ENCODE measurements around the gene PARD3B. TPM values are rescaled to one million over a fixed set of nuclear protein-coding genes. Genes with fewer than 3 reads are reported as not detected.

Gene PARD3B
- total and polyA plus RNA-seq, 2 of the 8 experiments (the other 6 are each of a cell fraction or from before 2014, with no cell fraction given) = 1.2 to 5.7 TPM

DNA sequence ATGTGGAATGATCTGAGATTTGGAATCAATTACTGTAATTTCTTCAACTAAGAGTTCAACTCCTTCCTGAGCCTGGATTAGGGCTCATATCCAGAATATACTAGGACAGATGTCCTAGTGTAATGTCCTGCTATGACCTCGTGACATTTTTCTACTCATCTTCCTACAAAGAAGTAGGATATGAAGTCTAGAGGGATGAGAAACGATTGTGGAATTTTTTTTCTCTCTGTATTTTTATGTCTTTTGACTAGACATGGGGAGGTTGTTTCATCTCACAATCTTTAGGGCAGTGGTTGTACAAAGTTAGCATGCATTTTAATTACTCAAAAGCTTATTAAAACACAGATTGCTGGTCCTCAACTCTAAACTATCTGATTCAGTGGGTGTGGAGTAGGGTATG is 203.0 kb downstream of the PARD3B start:
- H2BK15ac ChIP-seq (ENCODE audit: low read length) = no peak overlapping the region
- 0 out of 7 replicates have a peak, but pooled peaks cover 0 to 3% (median 0%) of the 10 kb centered on the region in 4 experiments for H3K4me1 ChIP-seq (replicated peaks in 1 of 4; ENCODE audit: control insufficient read depth in 3 of 4, insufficient read depth in 4 of 4, low read length in 3 of 4)
- H3K4me2 ChIP-seq (ENCODE audit: insufficient read depth in 1 of 2, low read depth in 2 of 2, low read length in 2 of 2) = no peak overlapping the region
- no peak overlapping the region for H2BK12ac ChIP-seq (ENCODE audit: low read depth, low read length)
- no peak overlapping the region for H3K18ac ChIP-seq (ENCODE audit: extremely low read depth, low read length)
- no peaks in the 10 kb centered on the region for H3K79me2 ChIP-seq (ENCODE audit: control insufficient read depth in 1 of 2, insufficient read depth in 2 of 2, low read length in 2 of 2)
- H3K4me3 ChIP-seq (ENCODE audit: extremely low read depth in 1 of 4, insufficient read depth in 2 of 4, low read depth in 3 of 4, low read length in 4 of 4) = no peak overlapping the region
- WGBS, 2 experiments (ENCODE audit: extremely low coverage in 1 of 2, insufficient coverage in 1 of 2, insufficient read length in 1 of 2, insufficient replicate concordance in 2 of 2, low coverage in 1 of 2, low lambda C conversion rate in 2 of 2, missing lambda C conversion rate in 1 of 2) = 90% methylated on average over 2 of the region's 2 CpGs; no CpG with 5 or more reads in 1 of the 2 experiments
- no peak overlapping the region for H2AFZ ChIP-seq (ENCODE audit: low read length)
- H2BK120ac ChIP-seq (replicated peaks; ENCODE audit: low read depth, low read length) = no peak overlapping the region
- no peak overlapping the region for H2BK5ac ChIP-seq (ENCODE audit: low read depth, low read length)
- H3K23me2 ChIP-seq (ENCODE audit: low read depth, low read length) = no peaks in the 10 kb centered on the region
- no peaks in the 10 kb centered on the region for H3K27me3 ChIP-seq (replicated peaks in 1 of 4; ENCODE audit: control insufficient read depth in 3 of 4, extremely low read depth in 1 of 4, insufficient read depth in 3 of 4, low read length in 3 of 4)
- H3K36me3 ChIP-seq (ENCODE audit: control insufficient read depth in 2 of 4, insufficient read depth in 4 of 4, low read length in 3 of 4) = peaks cover 0 to 2% (median 0%) of the 10 kb centered on the region in 4 experiments; a peak in 1 of 8 replicates
- H4K20me1 ChIP-seq (replicated peaks in 1 of 2; ENCODE audit: control insufficient read depth in 1 of 2, insufficient read depth in 2 of 2, low read length in 2 of 2) = no peaks in the 10 kb centered on the region
- H3K9me3 ChIP-seq (ENCODE audit: insufficient read depth in 2 of 2, low read depth in 1 of 2, low read length in 1 of 2) = no peaks in the 10 kb centered on the region
- POLR2A ChIA-PET (ENCODE audit: partially characterized antibody) = no interaction called here
- no peak overlapping the region for H4K5ac ChIP-seq (ENCODE audit: insufficient read length, low read depth, low read length)
- H4K8ac ChIP-seq (ENCODE audit: extremely low read depth, insufficient read depth, low read length) = no peak overlapping the region
- no peak overlapping the region for H3K56ac ChIP-seq (replicated peaks; ENCODE audit: insufficient read length, low read depth, low read length)
- H3K79me1 ChIP-seq (ENCODE audit: low read depth, low read length) = no peaks in the 10 kb centered on the region
- CTCF ChIA-PET (ENCODE audit: partially characterized antibody) = no interaction called here
- no peak overlapping the region for H3K14ac ChIP-seq (ENCODE audit: insufficient read length)
- H3K27ac ChIP-seq (ENCODE audit: low read depth, low read length) = no peak overlapping the region
- no peak overlapping the region for H2AK5ac ChIP-seq (ENCODE audit: low read depth, low read length)
- no peak overlapping the region for H2BK20ac ChIP-seq (ENCODE audit: low read length)
- no peak overlapping the region for H3K9ac ChIP-seq (replicated peaks in 1 of 4; ENCODE audit: extremely low read depth in 1 of 4, low read depth in 3 of 4, low read length in 3 of 4)
- no peak for FAIRE-seq
- DNase-seq (ENCODE audit: low read depth in 1 of 2, low spot score in 2 of 2) = no peak
- no peak overlapping the region for H3K23ac ChIP-seq (ENCODE audit: insufficient read length)
- H3K4ac ChIP-seq (replicated peaks; ENCODE audit: insufficient read length, low read depth, low read length) = no peak overlapping the region
- no peak overlapping the region for H4K91ac ChIP-seq (replicated peaks; ENCODE audit: insufficient read length, low read length)
- no peak for TF ChIP-seq KDM1A (IDR thresholded peaks at IDR 0.05; ENCODE audit: borderline replicate concordance, low read length)
- TF ChIP-seq TBP (IDR thresholded peaks at IDR 0.05; ENCODE audit: low read depth, low read length) = no peak
- TF ChIP-seq MAFK (IDR thresholded peaks at IDR 0.05; ENCODE audit: low read depth, low read length) = no peak
- TF ChIP-seq TAF7 (optimal IDR thresholded peaks at IDR 0.05; ENCODE audit: borderline replicate concordance, low read depth, low read length) = no peak
- no peak for TF ChIP-seq BACH1 (IDR thresholded peaks at IDR 0.05; ENCODE audit: low read length)
- no peak for TF ChIP-seq BCL11A (IDR thresholded peaks at IDR 0.05; ENCODE audit: low read depth in 2 of 2, low read length in 2 of 2)
- TF ChIP-seq JUN (IDR thresholded peaks at IDR 0.05; ENCODE audit: low read depth, low read length) = no peak
- no peak for TF ChIP-seq SP2 (IDR thresholded peaks at IDR 0.05; ENCODE audit: low read length)
- TF ChIP-seq CBX5 (IDR thresholded peaks at IDR 0.05; ENCODE audit: low read depth, low read length) = no peak
- no peak for TF ChIP-seq SIRT6 (IDR thresholded peaks at IDR 0.05; ENCODE audit: low read length)
- TF ChIP-seq POLR2A (IDR thresholded peaks at IDR 0.05; ENCODE audit: control extremely low read depth in 1 of 2, low read depth in 2 of 2, low read length in 2 of 2) = no peak
- TF ChIP-seq TAF1 (IDR thresholded peaks at IDR 0.05; ENCODE audit: low read depth, low read length) = no peak
- TF ChIP-seq NANOG (IDR thresholded peaks at IDR 0.05; ENCODE audit: insufficient read depth, low read depth, low read length, poor library complexity, severe bottlenecking) = no peak
- no peak for TF ChIP-seq YY1 (IDR thresholded peaks at IDR 0.05; ENCODE audit: low read depth, low read length)
- TF ChIP-seq TCF12 (IDR thresholded peaks at IDR 0.05; ENCODE audit: low read depth, low read length) = no peak
- TF ChIP-seq SP1 (IDR thresholded peaks at IDR 0.05; ENCODE audit: low read depth, low read length) = no peak
- no peak for TF ChIP-seq ASH2L (IDR thresholded peaks at IDR 0.05; ENCODE audit: low read length)

Measured in H1 (cell line).